HG02678 (cell line): ENCODE measurements around the gene ATP11A.

Experiments used
- ATAC-seq: cut with Tn5 transposase; IDR thresholded peaks from one replicate; pipeline ENCODE4 v1.9.1; 2021; ENCODE audit warnings: mild to moderate bottlenecking, moderate library complexity; ENCODE audit not compliant: unreplicated experiment

The ATP11A gene

DNA sequence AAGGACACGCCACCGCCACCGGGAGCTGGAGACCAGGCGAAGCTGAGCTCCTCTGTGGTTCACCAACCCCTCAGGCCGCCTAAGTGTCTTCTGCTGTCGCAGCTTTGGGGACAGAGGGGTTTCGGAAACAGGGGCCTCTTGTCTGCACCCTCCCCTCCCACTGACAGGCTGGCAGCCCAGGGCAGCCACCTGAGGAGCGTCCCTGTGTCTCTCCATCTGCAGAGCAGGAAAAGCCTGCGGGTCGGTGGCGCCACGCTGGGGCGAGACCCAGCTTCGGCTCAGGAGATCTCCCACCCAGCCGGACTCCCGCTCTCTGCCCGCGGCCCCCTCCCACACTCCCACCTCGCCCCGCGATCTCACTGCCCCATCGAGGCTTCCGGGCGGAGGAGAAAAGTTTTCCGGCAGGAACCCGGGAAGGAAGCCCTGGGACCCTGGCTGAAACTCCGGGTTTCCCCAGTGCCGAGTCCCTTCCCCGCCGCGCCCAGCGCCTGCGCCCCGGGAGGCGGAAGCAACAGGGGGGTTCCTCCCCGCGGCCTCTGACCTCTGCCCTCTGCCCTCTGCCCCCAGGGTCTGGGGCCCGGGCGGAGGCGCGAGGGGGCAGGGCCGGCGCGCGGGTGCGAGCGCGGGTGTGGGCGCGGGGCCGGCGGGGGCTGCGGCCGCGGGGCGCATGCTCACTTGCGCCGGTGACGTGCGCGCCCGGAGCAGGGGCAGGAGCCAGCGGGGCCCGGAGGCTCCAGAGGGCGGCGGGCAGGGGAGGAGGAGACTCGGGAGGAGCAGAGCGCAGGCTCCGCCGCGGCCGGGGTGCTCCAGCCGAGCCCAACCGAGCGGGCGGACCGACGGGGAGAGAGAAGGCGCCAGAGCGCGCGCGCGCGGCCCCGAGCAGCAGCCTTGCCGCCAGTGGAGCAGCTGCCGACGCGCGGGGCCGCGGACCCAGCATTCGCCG lies at the start of gene ATP11A:
Gene ATP11A, plus strand, starts transcription at position 736 of the 943 bp plus-strand sequence. CDS start 379 bp downstream, outside the sequence.
- ATAC-seq: peak; percentile 83

DNA sequence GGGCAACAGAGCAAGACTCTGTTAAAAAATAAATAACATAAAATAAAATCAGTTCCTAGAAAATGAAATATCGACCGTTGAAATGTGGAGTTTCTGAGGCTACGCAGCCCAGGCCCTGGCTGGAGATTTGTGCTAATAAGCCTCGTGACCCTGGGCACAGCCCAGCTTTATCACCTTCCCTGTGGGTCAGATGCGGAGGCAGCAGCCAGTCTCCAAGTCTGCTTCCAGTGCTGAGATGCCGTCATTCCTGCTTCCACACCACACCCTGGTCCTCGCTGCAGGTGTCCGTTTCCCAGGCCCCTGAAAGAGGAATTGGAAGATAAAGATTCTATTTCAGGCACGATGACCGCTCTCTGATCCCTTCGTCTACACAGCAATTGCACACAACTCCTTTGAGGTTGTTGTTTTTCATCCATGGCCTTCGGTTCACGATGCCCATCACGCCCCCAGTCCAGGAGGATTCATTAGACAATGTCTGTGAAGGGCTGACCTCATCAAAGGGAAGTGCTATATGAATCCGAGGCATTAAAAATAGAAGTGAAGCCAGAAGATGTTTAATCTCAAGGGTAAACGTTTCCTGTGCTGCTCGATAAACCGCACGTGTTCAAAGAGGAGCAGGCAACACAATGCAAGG lies 48.3 kb upstream of the ATP11A start:
- ATAC-seq: no peak

DNA sequence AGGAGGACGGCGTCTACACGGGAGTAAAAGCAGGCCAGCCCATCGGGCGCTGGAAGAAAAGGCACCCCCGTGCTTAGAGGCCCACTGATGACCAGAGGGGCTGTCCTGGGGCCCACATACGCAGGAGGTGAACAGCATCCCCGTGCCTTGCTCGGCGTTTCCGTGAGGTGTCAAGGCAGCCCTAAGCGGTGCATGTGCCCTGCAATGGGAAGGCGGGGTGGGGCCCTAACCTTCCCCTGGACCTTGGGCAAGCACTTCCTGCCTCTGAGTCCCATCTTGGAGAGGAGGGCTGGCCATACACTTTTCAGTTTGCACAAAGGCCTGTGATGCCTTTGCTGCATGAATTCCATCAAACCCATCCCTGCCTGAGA lies 47.8 kb upstream of the ATP11A start:
- ATAC-seq: no peak

DNA sequence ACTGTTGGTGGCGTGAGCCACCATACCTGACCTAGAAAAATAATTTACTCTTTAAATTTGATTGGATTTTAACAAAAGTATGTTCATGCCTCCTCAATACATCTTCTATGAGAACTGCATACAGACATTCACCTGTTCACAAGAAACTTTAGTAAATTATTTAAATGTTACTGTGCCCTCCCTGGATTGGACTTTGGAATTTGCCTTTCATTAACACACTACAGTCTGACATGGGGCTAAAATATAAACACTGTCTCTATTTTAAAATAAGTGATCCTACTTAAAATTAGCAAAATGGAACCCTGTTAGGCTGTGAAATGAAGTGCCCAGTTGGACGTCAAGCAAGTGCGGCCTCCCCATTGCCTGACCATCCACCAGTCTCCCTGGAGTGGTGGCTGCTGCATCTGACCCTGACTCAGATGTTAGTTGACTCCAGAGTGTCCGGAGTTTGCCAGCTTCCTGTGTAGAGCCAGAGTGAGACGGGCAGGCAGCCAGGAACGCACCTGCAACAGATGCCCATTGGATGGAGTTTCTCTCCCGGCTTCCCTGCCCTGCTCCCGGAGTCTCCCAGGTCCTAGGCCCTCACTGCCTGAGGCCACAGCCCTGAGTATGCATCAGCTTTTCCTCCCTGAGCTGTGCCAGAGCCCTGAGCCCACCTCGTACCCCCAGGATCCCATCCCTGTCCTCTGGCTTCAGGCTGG lies 45.9 kb upstream of the ATP11A start:
- no peak for ATAC-seq

DNA sequence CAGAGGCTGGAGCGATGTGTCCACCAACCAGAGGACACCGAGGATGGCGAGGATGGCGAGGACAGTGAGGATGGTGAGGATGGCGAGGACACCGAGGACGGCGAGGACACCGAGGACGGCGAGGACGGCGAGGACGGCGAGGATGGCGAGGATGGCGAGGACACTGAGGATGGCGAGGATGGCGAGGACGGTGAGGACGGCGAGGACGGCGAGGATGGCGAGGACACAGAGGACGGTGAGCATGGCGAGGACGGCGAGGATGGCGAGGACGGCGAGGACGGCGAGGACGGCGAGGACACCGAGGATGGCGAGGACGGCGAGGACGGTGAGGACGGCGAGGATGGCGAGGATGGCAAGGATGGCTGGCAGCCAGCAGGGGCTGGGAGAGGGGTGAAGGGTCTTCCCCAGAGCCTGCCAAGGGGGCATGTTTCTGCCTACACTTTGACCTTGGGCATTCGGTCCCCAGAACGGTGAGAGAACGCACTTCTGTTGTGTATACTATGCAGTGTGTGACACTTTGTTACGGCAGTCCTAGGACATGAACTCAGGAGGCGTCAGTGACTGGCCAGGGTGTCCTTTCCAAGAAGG lies 44.4 kb upstream of the ATP11A start:
- ATAC-seq: no peak

DNA sequence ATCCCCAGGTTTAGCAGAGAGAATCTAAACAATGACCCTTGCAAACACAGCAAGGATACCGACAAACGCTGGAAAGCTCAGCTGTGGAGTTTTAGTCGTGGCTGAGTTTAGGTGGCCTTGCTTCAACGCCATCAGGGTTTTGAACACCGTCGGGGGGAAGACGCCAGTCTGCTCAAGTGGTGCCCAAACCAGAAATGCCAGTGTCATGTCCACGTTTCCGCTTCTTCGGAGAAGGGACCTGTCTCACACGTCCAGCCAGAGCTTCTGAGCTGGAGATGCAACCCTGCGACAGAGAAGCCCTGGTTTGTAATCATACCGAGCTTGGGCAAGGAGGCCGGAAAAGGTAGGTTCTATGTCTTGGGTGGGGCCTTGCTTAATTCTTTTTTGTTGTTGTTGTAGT lies 42.6 kb upstream of the ATP11A start:
- no peak for ATAC-seq

DNA sequence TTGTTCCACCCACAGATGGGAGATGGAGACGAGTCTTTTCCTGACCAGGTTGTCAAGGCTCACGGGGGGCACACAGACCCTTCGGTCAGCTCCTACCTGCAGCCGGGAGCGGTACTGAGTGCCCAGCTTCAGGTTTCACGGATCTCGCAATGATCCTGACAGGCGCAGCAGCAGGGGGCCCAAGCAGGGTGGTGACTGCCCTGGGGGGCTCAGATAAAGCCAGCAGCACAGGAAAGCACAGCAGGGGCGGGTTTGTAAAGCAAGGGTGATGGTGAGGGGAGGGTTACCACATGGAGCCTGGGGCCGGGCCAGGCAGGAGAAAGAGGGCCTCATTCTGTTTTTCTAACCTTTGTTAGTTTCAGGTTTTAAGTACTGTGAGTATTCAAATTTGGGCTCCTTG lies 41.7 kb upstream of the ATP11A start:
- ATAC-seq: no peak

DNA sequence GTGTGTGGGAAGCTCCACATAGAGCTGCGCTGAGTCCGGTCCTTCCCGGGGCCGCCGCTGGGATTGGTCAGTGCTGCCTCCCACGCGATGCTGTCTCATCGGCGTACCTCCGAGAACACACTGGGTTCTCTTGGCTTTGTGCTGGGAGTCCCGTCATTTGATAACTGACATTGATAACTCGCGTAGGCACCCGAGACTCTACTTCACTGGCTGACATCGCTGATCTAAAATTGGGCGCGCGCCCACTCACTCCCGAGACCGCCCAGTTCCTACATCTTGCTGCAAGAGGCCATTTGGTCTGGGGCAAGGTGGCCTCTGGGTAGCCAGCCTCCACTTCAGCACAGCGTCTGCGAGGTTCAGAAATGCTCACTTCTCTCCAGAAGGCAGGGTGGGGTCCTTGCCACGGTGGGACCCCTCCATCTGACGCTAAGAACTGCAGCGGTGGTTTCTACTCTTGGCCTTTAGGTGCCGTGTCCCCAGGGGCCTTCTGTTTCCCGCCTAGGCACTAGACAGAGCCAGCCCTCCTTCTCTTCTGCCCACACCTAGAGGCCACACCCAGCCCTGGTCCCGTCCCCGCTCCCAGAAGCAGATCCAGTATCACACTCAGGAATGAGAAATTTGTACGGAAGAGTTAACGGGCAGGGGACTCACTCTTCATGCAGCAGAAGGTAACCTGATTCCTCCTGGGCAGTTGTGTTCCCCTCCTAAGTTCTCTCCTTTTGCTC lies 40.7 kb upstream of the ATP11A start:
- ATAC-seq: no peak

DNA sequence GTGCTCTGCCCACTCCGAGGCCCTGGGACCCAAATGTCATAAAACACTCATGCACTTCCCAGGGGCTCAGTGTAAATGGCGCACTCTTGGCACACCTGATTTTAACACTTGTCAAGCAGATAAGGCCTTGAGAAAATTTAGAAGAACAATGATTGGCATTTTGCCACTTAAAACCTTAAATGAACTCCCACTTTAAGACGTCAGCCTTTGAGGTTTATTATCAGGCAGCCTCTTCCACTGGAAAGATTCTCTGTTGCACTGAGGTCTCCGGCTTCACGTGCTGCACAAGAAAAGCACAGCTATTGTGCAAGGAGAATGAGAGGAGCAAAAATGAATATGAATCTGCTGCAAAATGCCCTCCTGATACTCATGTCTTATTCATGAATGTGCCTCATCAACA lies 38.5 kb upstream of the ATP11A start:
- ATAC-seq: no peak

DNA sequence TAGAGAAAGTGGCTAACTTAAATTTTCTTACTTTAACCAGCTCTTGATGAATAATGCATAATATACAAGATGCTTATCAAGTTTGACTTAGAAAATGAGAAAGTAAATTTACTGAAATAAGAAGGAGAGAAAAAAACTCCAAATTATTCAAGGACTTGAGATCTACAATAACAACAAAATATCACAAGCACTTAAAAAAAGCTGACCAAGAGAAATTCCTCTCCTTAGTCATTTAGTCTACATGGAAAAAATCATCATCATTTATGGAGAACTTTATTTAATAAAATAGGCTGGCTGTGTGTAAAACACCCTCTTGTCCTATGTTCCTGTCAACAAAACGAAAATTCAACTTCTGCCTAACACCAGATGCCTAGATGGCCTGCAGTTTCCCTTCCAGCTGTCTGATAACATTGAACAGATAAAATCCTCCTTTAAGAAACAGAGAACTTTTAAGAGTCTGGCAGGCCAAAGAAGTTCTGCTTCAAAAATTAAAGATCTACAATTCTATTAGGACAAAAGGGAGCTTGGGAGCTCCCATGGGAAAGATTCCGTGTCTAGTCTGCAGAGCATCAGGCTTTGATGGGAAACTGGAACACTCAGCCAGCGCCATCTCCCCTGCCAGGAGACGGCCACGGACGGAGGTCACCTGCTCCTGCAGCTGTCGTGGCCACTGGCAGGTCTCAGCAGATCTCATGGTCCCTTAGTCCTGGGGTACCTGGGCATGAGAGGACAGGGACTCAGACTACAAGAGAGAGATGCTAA lies 37.9 kb upstream of the ATP11A start:
- ATAC-seq: no peak

DNA sequence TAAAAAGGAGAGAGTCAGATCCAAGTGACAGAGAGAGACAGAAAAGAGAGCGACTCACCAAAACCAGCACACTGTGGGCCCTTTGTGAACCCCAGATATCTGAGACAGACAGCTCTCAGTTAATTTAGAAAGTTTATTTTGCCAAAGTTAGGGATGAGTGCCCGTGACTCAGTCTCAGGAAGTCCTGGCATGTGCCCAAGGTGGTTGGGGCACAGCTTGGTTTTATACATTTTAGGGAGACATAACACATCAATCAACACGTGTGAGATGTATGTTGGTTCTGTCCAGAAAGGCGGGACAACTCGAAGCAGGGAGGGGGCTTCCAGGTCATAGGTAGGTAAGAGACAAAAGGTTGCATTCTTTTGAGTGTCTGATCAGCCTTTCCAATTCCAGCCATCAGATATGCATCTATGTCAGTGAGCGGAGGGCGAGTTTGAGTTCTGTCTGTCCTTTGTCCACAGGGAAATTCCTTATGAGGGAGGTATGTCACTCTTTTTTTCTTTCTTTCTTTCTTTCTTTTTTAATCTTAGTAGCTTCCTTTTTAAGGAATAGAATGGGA lies 37.2 kb upstream of the ATP11A start:
- no peak for ATAC-seq

DNA sequence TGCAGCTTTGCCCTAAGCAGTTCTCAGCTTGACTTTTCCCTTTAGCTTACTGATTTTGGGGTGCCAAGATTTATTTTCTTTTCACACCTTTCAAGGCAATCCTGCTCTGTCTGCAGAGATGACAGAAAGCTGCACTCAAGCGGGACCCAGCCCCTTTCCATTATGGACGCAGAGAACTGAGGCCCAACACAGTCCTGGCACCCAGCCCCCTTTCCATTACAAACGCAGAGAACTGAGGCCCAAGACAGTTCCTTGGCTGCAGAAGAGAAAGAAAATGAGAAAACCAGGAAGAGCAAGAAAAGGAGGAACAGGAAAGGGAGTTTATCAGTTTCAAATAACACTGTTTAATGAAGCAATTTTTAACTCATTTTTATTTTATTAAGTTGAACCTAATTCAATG lies 36.8 kb upstream of the ATP11A start:
- ATAC-seq: no peak

DNA sequence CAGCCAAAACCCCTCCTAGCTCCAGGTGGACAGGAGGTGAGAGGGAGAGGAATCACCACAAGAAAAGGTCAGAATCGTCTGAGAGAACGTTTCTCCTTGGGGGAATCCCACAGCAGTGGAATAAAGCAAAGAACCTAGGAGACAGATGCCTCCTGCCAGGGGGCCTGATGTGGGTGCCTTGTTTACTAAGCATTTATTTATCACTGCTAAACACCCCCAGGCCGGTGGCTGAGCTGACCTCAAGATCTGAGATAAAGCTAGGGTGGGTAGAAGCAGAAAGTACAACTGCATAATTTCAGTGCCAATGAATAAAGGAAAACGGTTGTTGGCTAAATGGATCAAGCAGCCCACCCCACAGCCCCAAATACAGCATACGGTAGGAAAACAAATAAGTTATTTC lies 33.9 kb upstream of the ATP11A start:
- ATAC-seq: no peak

DNA sequence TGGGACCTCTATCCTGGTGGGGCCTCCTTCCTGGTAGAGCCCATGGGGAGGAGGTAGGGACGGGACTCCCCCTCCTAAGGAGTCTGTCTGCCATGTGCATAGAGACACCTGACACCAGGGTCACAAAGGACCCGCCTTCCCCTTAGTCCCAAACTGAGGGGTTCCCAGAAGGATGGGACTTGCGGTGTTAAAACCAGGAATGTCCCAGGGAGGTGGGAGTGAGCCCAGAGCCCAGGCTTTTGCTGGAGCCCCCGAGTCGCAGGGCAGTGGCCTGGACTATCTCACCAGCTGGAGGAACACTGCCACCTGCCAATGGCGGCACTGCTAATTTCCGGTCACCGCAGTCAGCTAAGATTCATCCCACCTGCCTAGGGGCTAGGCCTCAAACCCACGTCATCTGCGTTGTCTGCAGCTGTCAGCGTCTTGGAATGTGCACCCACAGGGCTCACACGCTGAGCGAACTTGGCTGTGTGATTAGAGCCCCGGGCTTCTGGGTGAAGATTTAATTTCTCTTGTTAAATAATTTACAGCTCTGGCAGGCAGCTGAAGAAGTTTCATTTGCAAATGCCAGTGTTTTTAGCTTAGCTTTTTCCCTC lies 31.9 kb upstream of the ATP11A start:
- ATAC-seq: no peak

DNA sequence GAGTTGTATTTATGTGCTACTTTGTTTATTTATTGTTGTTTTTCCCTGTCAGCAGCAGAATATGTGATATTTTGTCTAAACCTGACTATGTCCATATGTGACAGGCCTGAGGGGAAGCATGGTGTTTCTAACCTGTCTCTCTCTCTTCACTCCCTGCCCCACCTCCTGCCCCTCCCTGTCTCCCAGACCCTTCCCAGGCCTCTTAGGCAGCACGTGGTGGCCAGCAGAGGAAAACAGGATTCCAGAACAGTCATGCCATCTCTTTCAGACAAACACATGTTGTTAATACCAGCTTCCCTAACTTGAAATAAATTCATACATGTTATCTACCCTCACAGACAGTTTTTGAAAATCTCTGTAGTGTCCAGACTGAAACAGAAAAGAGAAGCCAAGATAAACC lies 31.0 kb upstream of the ATP11A start:
- ATAC-seq: no peak

DNA sequence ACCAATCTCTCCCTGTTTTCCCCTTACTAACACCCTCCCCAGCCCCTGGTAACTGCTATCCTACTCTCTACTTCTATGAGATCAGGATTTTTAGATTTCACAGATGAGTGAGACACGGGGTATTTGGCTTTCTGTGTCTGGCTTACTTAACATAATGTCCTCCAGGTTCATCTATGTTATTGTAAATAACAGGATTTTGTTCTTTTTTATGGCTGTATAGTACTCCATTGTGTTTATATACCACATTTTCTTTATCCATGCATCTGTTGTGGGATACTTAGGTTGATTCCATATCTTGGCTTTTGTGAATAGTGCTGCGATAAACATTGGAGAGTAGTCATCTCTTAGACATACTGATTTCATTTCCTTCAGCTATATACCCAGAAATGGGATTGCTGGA lies 28.5 kb upstream of the ATP11A start:
- no peak for ATAC-seq

DNA sequence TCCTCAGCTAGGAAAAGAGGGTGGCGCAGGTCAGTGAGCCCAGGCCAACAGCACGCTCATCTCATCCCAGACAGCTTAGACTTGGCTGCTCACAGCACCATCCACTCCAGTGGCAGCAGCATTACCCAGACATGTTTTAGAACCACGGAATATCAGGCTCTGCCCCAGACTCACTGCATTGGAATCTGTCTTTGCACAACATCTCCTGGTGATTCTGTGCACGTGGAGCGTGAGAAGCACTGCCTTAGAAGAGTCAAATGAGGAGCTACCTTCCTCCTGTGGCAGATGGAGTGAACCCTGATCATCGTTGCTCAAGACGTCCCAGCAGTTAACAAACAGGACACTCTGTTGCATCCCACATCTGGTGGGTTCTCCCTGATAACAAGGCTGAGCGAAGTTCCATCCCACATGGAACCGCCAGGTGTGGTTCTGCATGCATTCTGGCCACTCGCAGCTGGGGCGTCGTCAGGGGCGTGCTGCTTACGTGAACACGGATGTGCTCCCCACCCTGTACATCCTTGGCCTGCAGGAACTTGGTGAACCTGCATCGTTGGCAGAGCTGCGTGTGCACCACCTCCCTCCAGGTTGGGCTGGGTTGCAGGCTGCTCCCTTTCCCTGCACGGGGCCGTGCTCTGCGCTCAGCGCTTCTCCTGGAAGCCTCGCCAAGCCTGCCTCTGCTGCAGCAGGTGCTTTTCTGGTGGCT lies 25.2 kb upstream of the ATP11A start:
- ATAC-seq: no peak

DNA sequence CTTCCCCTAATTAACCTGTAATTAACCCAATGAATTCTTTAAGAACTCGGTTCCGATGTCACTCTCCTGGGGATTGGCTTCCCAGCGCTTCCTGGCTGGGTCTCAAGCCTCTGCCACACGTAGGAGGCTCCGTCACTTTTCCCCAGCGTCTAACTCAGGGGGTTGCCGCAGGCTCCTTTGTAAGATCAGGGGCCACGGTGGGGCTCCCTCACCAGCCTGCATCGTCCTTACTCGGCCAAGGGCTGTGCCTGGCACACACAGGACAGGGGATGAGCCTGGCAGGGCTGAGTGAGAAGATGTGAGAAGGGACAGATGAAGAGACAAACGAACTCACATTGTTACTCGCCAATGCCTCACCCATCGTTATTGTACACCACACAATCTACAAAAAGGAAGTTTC lies 20.9 kb upstream of the ATP11A start:
- ATAC-seq: no peak
